Measurements from ENCODE around the gene MALL.
"Not testable (repeated sequence)": the region's sequence is repeated elsewhere in the genome, so short reads cannot be mapped to it uniquely, and the experiment has no call there.

- TF ChIP-seq POLR2A, POLR2AphosphoS5 (IDR thresholded peaks at IDR 0.05): not testable (repeated sequence)
- TF ChIP-seq, protein P1, sequence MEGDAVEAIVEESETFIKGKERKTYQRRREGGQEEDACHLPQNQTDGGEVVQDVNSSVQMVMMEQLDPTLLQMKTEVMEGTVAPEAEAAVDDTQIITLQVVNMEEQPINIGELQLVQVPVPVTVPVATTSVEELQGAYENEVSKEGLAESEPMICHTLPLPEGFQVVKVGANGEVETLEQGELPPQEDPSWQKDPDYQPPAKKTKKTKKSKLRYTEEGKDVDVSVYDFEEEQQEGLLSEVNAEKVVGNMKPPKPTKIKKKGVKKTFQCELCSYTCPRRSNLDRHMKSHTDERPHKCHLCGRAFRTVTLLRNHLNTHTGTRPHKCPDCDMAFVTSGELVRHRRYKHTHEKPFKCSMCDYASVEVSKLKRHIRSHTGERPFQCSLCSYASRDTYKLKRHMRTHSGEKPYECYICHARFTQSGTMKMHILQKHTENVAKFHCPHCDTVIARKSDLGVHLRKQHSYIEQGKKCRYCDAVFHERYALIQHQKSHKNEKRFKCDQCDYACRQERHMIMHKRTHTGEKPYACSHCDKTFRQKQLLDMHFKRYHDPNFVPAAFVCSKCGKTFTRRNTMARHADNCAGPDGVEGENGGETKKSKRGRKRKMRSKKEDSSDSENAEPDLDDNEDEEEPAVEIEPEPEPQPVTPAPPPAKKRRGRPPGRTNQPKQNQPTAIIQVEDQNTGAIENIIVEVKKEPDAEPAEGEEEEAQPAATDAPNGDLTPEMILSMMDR (IDR thresholded peaks at IDR 0.05) = not testable (repeated sequence)
Observed at GRCh38 chr2:110049769-110050168, 65.9 kb downstream of the MALL start.

All from prostate gland (tissue), 2 donors.